Dedifferentiated amniotic fluid mesenchymal stem cell (primary cell): ENCODE results near the gene NOXA1.
"Not testable (repeated sequence)": the region's sequence is repeated elsewhere in the genome, so short reads cannot be mapped to it uniquely, and the experiment has no call there.

ENCODE experiments used
- DNase-seq: peaks from one replicate; pipeline ENCODE4 v3.0.0-alpha.2; 2016; ENCODE audit errors: extremely low spot score

Gene NOXA1

DNA sequence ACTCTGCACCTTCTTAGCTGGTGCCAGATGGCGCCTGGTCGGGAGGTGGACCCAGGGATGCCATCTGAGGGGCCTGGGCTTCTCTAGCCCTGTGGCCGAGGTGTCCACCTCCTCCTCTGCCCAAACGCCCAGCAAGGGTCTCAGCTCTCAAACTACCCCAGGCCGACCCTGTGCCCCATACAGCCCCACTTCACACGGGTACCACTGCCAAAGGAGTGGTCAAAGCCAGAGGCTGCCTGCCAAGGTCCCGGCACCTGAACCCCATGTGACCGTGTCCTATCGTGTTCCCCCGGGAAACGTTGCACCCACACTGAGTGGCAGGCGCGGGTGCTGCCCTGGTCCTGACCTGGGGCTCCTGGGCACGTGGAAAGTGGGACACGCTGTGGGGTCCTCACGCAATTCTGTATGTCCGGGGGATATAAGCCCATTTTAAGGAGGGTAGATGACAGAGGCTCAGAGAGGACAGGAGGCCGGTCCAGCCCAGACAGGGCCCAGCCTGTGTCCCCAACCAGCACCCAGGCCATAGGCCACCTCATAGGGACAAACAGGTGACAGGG is 16.0 kb downstream of the NOXA1 start:
- no peak for DNase-seq

DNA sequence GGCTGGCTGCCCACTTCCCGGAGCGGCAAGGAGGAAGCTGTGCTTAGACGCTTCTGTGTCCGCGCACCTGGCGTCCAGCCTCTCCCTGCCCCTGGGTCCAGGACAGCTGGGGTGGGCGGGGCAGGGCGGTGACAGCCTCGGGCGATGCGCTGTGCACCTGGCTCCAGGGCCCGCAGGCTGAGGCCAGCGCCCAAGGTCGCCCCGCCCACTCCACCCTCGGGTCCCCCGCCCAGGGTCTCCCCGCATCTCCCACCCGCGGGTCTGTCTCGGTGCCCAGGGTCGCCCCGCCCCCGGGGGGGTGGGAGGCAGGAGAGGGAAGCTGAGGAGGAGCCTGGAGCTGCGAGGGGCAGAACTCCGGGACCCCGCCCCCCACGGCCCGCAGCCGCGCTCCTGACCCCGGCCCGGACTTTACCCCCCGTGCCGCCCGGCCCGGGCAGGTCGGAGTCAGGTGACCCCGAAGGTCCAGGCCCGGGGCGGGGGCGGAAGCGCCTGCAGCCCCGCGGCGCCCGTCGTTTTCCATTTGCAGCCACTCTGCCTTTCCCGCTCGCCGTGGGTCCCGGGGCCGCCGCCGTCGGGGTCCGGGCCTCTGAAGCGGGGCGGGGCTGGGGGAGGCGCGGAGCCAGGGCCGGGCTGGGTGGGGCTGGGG is 18.2 kb downstream of the NOXA1 start, which contains the start of gene ENTPD8:
ENTPD8 (minus strand) TSS at position 69 of the 646 bp plus-strand sequence. CDS start 3,072 bp downstream, outside the sequence.
- no peak for DNase-seq

DNA sequence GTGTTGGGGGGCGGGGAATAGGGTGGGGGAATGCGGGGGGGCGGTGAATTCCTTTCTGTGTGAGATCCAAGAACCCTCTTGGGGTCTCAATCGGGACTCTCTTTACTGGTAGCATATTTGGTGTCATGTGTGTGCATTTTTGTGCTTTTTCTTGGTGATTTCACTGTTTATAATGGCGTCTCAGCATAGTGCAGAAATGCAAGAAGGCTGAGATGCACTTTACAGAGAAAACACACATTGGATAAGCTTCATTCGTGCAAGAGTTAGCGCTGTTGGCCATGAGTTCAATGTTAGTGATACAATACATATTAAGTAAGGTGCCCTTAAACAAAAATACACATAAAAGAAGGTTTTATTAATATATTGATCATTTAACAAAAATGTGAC is 18.7 kb downstream of the NOXA1 start:
- DNase-seq, result no peak

DNA sequence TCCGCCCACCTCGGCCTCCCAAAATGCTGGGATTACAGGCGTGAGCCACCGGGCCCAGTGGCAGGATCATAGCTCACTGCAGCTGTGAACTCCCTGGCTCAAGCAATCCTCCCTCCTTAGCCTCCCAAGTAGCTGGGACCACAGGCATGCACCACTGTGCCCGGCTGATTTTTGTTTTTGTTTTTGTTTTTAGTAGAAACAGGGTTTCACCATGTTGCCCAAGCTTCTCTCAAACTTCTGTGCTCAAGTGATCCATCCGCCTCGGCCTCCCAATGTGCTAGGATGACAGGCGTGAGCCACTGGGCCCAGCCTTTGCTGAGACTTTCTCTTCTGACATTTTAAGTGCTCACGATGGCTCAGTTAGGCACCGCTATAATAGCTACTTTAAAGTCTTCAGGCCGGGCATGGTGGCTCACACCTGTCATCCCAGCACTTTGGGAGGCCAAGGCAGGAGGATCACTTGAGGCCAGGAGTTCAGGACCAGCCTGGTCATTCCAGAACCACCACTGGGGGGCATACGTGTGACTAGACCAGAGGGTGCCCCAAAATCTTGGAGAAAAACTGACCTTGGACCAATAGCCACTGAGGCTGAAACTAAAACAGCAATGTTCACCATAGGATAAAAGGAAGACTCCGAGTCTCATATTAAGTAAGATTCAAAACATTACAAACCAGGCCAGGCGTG is 21.1 kb downstream of the NOXA1 start:
- DNase-seq, result no peak

DNA sequence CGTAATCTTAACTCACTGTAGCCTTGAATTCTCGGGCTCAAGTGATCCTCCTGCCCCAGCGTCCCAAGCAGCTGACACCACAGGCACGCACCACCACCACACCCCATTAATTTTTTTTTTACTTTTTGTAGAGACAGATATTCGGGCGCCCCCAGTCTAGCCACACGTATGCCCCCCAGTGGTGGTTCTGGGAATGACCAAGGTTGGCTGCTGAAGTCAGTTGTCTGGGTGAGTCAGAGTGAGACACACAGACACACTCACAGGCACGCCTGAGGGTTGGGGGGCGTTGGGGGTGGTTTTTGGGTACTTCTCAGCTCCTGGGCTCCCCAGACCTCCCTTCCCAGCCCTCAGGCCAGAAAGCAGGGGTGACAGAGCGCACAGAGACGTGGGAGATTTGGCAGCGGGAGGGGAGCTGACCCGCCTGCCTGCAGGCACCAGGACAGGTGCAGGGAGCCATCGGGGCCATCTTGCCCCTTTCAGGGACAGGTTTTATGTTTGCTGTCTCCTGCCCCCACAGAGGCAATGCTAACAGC is 22.1 kb downstream of the NOXA1 start:
- peak; percentile 68 for DNase-seq

DNA sequence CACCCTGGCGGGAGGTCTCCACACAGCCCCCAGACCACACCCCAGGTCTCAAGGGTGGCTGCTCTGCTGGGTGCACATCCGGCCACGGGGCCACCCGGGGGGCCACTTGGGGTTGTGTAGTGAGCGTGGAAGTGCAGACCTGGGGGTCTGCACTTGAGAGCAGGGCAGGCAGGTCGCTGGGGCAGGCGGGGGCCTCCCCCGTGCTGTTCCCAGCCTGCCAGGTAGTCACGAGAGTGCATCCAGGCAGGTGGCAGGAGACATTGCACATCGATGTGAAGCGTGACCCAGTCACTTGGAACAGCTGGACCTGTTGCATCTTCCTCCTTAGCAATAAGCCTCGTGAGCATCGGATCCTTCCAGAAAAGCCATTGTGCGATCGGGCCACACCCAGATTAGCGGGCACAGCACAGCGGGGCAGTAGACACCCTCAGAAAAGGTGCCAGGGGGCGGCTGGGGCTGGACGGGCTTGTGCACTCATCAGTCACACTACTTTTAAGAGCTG is 22.8 kb downstream of the NOXA1 start:
- DNase-seq, result no peak

DNA sequence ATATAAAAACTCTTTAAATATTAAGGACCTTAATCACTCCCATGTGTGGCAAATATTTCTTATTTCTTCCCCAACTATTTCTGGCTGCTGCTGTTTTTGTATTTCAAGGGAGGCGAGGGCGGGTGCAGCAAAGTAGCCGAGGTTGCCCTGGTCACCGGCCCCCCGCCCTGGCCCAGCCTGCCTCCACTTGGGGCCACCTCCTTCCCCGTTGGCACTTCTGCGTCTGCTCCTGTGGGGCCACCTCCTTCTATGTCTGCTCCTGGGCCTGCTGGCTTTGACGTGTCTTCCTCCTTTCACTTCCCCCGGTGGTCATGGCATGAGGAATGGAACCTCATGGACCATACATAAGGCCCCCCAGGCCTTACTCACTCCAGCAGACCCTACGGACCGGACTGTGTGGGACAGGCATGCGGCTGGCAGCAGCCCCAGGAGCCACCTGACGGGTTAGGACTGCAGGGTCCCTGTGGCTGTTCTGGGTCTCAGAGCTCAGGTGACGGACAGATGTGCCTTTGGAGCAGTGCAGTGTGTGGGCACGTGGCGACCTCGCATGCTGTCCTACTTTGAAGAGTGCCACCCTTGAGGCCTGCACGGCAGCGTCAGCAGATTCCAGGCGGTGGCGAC is 23.8 kb downstream of the NOXA1 start:
- DNase-seq, result no peak

DNA sequence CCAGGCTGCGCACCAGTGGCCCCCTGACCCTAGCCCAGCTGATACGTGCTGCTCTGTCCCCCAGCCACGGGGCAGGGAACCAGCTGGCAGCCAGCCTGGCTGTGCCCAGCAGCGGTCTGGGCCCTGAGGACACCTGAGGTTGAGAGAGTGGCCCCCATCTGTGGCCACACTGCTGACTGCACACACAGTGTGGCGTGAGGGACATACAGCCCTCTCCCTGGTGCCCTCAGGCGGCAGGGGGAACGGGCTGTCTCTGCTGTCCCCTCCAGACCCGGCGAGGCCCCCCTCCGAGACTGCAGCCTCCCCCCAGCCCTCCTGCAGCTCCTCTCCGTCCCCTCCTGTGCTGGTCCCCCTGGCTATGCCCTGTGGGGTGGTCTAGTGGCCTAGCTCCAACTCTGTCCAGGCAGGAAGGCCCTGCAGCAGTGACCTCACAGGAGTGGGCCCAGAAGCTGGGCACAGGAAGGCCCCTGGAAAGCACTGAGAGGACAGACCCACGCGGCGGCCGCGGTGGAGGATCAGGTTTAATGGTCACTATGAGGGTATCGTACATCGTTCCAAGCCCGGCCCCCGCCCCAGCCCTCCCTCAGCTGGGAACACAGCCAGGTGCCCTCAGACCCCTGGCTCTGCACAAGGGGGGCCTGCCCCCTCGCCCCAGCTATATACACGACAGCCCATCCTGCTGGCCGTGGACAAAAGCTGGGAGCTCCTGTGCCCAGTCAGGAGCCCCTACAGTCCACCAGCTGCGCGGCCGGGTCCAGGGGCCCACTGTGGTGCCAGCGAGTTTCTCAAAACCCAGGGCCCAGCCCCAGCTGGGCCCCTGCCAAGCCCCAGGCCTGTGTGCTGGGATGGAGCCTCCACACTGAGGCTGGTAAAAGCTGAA is 24.8 kb downstream of the NOXA1 start:
- DNase-seq, result no peak

DNA sequence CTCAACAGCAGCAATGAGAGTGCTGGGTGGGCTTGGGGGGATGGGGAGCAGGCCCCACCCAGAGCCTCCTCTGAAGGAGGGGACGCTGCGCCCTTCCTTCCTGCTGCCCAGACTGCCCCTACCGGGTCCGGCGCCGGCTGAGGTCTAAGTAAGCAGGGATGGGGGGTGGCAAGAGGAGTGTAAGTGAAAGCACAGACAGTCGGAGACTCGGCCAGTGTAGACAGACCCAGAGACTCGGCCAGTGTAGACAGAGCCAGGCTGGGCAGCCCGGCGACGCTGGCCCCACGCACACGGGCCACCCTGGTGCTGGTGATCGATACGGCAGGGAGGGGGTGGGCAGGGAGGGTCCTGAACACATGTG is 25.4 kb downstream of the NOXA1 start:
- no peak for DNase-seq

DNA sequence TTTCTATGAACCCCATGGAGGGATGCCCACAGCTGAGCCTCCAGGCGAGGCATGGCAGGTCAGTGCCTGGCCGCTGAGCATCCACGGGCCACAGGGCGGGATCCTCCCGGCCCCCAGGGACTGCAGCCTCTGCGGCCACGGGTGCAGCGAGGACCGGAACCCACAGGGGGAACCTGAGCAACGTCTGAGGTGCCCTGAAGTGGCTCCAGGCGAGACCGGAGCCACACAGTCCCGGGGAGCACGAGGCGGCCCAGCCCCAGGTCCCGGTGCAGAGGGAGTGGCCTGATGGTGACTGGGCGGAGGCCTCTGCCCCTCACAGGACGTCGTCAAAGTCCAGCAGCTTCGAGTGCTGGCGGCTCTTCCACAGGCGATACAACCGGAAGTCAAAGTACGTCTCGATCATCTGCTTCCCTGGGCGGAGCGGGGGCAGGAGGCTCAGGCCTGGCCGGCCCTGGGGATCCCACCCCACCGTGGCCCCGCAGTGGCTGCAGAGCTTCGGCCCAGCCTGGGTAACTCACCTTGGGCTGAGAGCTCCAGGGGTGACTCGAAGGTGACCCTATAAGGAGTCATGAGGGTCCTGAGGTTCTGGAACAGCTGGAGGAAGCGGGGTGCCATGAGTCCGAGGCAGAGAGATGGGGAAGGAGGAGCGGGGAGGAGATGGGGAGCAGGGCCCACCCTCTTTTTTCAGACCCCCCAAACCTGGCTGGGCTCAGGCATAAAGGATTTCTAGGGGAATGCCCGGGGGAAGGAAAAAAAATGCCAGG is 26.1 kb downstream of the NOXA1 start:
- DNase-seq, result no peak

DNA sequence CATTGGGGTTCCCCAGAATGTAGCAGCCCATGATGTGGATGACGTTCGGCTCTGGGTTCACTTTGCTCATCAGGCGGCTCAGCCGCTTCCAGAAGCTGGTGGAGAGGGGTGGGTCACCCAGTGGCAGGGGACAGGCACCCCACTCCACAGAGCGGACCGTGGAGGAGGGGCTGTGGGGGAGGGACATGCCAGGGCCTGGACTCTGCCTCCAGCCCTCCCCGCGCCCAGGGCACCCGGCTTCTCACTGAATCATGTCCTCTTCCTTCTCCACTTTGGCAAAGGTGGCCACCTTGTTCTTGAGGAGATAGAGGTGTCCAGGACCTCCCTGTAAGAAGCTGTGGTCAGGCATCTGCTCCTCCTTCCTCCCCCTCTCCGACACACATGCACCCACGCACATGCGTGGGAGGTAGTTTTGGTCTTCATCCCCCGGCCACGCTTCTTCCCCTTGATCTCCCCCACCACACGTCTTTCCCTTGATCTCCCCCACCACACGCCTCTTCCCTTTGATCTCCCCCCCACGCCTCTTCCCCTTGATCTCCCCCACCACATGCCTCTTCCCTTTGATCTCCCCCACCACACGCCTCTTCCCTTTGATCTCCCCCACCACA is 26.8 kb downstream of the NOXA1 start:
- no peak for DNase-seq

DNA sequence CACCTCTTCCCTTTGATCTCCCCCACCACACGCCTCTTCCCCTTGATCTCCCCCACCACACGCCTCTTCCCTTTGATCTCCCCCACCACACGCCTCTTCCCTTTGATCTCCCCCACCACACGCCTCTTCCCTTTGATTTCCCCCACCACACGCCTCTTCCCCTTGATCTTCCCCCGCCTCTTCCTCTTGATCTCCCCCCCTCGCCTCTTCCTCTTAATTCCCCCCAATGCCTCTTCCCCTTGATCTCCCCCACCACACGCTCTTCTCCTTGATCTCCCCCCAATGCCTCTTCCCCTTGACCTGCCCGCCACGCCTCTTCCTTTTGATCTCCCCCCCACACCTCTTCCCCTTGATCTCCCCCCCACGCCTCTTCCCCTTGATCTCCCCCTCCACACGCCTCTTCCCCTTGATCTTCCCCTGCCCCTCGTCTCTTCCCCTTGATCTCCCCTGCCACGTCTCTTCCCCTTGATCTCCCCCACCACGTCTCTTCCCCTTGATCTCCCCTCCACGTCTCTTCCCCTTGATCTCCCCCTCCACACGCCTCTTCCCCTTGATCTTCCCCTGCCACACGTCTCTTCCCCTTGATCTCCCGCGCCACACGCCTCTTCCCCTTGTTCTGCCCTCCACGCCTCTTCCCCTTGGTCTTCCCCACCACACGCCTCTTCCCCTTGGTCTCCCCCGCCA is 27.5 kb downstream of the NOXA1 start:
- not testable (repeated sequence) for DNase-seq

DNA sequence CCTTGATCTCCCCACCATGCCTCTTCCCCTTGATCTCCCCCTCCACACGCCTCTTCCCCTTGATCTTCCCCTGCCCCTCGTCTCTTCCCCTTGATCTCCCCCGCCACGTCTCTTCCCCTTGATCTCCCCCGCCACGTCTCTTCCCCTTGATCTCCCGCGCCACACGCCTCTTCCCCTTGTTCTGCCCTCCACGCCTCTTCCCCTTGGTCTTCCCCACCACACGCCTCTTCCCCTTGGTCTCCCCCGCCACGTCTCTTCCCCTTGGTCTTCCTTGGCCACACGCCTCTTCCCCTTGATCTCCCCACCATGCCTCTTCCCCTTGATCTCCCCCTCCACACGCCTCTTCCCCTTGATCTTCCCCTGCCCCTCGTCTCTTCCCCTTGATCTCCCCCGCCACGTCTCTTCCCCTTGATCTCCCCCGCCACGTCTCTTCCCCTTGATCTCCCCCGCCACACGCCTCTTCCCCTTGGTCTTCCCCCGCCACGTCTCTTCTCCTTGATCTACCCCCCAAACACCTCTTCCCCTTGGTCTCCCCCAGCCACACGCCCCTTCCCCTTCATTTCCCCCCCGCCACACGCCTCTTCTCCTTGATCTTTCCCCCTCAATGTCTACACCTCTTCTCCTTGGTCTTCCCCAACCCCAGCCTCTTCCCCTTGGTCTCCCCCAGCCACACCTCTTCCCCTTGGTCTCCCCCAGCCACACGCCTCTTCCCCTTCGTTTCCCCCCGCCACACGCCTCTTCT is 28.2 kb downstream of the NOXA1 start:
- DNase-seq, result not testable (repeated sequence)

DNA sequence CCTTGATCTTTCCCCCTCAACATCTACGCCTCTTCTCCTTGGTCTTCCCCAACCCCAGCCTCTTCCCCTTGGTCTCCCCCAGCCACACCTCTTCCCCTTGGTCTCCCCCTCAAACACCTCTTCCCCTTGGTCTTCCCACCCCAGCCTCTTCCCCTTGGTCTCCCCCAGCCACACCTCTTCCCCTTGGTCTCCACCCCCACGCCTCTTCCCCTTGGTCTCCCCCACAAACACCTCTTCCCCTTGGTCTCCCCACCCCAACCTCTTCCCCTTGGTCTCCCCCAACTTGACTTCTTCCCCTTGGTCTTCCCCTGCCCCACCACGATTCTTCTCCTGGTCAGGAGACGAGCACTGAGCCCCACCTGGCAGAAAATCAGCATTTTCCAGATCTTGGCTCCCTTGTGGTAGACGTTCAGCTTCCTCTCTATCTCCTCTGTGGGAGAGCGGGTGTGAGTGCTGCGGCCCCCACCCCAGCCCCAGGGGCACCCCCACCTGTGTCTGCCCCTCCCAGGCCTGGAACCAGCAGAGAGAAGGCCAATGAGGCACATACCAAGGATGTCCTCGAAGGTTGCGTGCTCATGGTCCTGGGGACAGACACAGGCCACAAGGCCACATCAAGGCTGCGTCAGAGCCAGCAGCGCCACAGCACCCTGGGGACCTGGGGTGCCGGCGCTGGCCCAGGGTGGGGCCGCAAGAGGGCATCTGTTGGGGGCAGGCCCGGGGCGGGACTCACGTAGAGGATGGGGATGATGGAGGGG is 29.0 kb downstream of the NOXA1 start:
- no peak for DNase-seq

DNA sequence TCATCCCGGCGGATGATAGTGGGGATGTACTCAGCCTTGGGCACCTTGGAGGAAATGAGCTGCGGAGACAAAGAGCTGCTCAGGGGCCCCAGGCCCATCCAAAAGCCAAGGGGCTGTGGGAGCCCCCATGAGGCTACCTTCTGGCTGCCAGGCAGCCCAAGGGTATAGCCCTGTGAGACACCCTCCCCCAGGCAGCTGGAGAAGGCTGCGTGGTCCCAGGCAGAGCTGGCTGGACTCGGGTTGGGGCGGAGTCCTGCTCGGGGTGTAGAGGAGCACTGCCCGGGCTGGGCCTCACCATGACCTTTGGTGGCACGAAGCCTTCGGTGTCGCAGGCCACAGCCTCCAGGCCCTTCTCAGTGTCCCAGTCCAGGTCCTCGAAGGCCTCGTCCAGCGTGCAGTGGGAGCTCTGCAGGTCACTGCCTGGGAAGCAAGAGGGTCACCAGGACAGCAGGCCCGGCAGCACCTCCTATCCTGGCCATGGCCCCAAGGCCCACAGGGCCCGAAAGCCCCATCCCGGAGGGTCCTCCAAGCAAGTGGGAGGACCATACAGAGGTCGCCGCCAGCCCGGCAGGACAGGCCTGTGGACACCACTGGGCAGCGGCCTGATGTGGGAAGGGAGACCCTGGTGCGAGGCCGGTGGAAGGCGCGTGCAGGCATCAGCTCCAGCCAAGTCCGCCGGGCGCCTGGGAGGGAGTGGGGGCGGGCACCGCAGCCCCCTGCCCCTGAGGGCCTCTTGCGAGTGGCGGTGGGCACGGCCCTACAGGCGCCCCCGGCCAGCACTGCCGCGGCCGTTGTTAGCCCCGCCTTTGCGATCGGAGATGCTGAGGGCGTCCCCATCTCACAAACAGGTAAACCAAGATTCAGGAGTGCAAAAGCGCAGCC is 29.8 kb downstream of the NOXA1 start:
- DNase-seq, result no peak

DNA sequence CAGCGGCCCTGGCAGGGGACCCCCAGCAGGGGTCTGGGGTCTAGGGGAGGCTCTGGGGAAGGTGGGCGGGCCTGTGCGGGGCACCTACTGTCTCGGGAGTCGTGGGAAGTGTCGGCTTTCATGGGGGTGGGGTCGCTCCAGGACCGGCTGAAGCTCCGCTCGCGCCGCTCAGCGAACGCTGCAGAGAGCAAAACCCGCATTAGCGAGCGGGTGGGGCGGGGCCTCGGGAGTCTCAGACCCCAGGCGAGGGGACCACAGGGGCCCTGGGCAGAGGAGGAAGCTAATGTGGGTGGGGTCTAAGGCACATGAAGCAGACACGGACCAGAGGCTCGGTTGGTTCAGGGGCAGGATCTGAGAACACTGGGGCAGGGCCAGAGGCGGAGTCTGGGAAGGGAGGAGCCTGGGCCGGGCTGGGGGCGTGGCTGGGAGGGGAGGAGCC is 30.5 kb downstream of the NOXA1 start:
- no peak for DNase-seq

DNA sequence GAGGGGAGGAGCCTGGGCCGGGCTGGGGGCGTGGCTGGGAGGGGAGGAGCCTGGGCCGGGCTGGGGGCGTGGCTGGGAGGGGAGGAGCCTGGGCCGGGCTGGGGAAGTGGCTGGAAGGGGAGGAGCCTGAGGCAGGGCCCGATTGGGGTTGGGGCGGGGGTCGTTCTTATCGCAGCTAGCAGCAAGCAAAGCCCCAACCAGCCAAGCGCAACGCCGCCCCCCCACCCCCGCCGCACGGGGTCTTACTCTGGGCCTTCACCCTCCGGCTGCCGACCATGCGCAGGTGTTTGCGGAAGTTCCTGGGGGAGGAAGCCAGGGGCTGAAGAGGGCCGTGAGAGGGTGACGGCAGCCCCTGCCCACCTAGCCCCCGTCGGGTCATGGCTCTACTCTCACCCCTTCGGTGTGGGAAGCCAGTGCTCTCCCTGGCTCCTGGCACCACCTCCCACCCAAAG is 31.0 kb downstream of the NOXA1 start:
- DNase-seq, result no peak
